GM21515 (cell line): ENCODE data around the gene METRNL.

Source experiments
- ATAC-seq: cut with Tn5 transposase; IDR thresholded peaks from one replicate; pipeline ENCODE4 v1.9.1; 2021; ENCODE audit not compliant: unreplicated experiment

The METRNL gene

DNA sequence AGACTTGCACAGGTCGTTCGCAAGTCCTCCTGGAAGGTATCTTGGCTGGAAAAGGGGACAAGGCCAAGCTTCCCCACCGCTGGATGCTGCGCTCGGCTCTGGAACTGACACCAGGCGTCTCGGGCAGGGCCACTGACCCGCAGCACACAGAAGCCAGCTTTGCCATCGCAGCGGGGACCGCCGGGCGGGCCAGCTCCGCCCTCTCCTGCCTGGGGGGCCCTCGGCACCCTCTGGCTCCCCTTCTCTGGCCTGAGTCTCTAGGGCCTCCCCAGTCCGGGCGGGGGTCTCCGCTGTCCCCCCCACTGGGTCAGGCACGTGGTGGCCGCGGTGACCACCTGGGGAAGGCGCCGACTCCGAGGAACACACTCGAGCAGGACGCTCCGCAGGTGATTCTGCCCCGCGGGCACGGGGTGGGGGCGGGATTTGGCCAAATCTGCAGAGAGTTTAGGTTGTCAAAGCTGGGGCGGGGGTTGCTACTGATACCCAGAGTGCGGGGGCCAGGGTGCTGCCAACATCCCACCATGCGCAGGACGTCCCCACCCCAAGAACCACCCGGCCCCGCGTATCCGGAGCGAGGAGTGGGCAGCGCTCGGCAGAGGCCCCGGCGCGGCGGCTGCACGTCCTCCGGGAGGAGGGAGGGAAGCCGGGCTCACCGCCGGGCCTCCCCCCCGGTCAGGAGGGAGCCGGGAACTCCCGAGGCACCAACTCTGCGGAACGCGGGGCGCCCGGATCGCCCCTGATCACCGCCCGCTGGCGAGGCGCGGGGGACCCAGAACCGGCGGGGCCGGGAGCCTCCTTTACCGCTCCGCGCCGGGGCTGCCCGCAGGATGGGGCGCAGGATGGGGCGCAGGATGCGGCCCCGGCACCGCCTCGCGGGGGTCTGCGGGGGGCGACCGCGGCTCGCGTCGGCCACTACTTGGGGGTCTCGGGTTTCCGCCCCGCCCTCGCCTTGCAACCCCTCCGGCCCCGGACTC lies 744 bp upstream of the METRNL start:
- no peak for ATAC-seq

DNA sequence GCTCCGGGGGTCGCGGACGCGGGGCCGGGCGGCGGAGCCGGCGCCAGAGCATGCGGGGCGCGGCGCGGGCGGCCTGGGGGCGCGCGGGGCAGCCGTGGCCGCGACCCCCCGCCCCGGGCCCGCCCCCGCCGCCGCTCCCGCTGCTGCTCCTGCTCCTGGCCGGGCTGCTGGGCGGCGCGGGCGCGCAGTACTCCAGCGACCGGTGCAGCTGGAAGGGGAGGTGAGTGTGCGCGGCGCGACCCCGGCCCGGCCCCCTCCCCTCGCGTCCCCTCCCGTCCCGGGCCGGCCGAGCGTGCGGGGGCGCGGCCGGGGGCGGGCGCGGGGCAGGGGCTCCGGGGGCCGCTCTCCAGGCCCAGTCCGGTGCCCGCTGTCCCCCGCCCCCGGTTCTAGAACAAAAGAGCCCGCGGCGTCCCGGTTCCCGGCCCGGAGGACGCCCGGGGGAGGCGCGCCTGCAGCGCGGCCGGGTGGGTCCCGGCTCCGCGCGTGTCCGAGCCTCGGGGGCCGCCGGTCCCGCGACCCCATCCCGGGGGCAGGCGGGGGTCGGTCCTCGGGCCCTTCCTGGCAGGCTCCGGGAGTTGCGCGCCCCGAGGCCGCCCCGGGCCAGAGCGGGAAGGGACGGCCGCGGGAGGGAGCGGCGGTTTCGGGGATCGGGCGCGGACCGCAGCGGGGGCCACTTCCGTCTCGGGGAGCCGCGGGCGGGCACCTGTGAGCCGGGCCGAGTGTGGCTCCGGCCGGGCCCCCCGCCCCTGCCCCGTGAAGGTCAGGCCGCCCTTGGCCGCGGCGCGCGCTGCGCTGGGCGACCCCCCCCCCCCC lies 563 bp downstream of the METRNL start:
- no peak for ATAC-seq

GRCh38 chr17:83080579-83080857 lies 1.1 kb downstream of the METRNL start:
- no peak for ATAC-seq

DNA sequence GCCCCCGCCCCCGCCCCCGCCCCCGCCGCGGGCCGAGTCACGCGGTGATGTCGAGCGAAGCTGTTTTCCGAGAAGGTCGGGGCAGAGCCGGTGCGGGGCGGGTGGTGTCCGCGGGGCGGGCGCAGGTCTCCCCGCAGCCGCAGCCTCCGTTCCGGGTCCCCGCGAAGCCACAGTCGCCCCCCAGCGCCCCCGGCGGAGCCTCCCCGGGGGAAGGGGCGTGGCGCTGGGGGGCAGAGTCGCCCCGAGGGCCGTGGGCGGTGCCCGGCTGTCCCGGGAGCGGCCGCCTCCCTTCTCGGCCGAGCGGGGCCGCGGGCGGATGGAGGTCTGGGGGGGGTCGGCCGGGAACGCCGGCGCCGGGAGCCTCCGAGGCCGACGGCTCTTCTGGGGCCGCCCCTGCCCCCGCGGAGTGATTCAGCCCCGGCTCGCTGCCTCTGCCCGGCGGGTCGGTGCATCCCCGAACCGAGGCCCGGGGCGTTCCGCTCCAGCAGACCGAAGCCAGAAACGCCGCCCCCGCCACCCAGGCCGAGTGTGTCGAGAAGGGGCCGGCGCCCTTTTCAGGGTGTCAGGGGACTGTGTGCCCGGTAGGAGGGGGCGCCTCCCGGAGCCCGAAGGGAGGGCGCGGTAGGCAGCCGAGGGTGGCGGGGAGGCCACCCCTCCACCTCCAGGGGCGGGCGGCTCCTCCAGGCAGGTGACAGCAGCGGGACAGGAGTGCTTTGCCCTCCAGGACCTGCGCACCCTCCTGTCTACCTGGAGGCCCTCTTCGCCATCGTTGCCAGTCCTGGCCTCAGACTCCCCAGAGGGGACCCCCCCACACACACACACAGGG lies 1.7 kb downstream of the METRNL start:
- ATAC-seq = no peak

DNA sequence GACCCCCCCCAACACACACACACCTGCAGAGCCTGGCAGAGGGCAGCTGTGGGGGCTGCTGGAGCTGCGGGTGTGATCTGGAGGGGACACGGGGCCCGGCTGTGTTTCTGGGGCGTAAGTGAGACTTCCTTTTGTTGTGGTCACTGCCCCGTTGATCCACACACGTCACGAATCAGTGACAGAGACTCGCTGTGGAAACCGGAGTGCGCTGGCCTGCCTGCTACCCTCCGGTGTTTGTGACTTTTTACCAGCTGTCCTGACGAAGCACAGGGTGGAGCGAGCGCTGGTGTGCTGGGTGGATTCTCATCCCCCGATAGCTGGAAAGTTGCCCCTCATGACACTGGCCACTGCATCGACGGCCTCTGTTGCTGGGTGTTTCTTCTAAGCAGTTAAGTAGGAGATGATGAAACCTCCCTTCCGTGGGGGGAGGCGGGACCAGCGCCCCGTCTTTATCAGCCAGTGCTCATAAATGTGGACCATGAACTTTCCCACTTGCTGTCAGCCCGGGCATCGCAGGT lies 2.3 kb downstream of the METRNL start:
- ATAC-seq = no peak

DNA sequence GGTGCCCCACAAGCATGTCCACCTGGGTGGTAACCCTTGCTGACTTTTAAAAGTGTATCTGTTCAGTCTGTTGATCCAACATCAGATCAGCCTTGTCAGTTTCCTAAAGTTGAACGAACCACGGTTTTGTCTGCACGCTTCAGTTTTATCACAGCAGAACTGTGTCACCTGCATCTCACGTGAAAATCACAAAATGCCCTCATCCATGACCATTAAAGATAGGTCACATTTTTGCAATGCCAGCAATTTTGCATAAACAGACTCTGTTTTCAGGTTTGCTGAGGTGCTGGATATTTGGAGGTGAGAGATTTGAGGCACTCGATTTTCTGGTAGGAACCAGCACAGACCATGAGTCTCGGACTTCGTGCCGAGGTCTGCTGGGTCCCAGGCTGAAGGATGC lies 3.0 kb downstream of the METRNL start:
- no peak for ATAC-seq

GRCh38 chr17:83082909-83083367 lies 3.5 kb downstream of the METRNL start:
- no peak for ATAC-seq

GRCh38 chr17:83083368-83084201 lies 4.2 kb downstream of the METRNL start:
- no peak for ATAC-seq

DNA sequence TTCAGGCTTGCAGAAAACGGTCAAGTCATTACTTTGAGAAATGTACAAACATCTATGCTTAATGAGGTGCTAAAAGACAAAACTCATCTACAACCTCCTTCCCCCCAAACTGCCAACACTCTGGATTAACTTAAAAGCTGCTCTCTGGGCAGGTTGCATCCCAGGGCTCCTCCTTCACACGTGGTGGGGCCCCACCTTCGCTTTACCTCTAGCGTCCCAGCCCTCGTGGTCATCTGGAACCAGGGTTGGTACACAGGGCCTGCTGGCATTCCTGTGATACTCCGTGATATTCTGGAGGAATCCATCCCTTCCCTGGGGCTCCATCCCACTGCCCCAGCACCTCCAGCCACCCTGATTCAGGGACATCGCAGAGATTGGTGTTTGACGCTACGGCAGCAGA lies 4.8 kb downstream of the METRNL start:
- ATAC-seq = no peak

DNA sequence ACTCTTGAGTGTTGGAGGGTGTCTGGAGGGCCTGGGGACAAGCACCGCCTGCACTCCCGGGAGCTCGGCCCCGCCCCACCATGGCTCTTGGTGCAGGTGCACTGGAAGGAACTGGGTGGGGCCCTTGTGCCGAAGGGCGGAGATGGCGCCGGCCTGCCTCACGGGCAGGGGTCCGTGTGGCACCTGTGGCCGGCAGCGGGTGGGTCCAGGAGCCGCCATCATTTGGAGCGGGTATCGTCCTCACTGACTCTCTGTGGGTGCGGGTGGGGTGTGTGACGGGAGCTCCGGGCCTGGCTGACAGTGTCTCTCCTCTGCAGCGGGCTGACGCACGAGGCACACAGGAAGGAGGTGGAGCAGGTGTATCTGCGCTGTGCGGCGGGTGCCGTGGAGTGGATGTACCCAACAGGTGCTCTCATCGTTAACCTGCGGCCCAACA lies 5.2 kb downstream of the METRNL start:
- ATAC-seq = no peak

DNA sequence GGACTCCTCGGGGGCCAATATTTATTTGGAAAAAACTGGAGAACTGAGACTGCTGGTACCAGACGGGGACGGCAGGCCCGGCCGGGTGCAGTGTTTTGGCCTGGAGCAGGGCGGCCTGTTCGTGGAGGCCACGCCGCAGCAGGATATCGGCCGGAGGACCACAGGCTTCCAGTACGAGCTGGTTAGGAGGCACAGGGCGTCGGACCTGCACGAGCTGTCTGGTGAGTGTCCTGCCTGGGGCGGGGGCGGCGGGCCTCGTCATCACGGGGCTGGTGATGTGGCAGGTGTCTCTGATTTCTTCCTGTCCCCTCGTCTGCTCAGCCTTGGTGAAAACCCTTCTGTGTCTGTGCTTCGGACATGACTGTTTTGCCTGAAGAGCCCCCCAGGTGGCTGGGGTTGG lies 5.7 kb downstream of the METRNL start:
- ATAC-seq = no peak

DNA sequence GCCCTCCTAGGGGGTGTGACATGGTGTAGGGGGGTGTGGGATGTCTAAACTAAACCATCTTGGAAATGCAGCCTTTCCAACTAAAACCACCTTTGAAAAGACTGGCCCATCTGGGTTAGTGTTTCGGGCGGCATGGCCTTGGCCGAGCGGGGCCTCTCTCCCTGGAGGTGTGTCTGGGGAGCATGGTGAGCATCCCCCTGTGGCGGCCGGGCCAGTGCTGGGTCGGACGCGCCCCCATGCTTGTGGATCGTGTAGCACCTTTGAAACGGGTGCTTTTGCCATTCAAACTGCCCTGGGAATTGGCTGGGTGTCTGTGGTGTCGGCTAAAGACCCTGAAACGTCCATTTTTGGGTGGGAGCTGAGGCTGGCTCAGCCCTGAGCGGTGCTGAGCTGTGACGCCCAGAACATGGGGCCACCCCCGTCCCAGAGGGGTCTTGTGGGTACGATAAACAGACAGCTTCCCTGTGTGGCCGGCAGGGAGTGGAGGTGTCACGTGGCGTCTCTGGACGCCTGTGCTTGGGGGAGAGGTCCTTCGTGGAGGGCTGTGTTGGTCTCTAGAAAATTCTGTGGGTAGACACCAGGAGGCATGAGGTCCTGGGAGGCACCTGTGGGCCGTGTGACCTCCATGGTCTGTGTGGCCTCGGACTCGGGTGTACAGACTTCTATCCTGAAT lies 6.3 kb downstream of the METRNL start:
- ATAC-seq = no peak

- ATAC-seq = no peak
Observed at GRCh38 chr17:83086199-83086880, 6.9 kb downstream of the METRNL start.

- ATAC-seq = no peak
Observed at GRCh38 chr17:83086907-83087787, 7.7 kb downstream of the METRNL start.

DNA sequence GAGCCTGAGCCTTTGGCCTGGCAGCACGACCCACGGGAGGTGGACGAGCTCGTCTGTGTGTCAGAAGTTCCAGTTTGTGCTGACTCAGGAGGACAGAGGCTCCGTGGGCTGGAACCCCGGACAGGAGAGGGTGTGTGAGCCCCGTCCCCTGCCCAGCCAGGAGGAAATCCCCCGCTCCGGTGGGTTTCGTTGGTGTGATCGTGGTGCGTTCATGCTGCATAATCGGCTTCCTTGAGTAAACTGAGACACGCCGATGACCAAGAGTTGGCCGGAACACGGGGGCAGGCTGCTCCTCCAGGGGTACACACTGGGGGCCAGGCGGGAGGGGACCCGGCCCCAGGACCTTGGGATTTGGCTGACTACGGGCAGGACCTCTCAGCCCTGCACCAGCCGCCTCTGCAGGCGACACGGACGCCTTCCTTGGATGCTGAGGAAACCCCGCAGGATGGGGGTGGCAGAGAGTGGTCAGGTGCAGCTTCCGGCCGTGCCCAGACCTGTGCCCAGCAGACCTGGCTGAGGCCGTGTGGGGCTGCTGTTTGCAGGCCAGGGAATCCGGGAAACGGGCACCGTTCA lies 8.5 kb downstream of the METRNL start:
- no peak for ATAC-seq

- no peak for ATAC-seq
Observed at GRCh38 chr17:83088451-83088850, 9.0 kb downstream of the METRNL start.

GRCh38 chr17:83088909-83089308 lies 9.5 kb downstream of the METRNL start:
- ATAC-seq = no peak
